Natural killer cell (primary cell): ENCODE results near the gene DNAH14. TPM values are rescaled to one million over a fixed set of nuclear protein-coding genes. Genes with fewer than 3 reads are reported as not detected.

ENCODE experiments used
- ATAC-seq, 3 donors: fragments of 150-1000 bp in 2 of 3; fragments of 200-7000 bp in 1 of 3; cut with Tn5 transposase; 1 replicate in 1 of 3; 2 replicates in 2 of 3; pipeline ENCODE4 v1.10.0; 2021; ENCODE audit warnings: mild to moderate bottlenecking in 2 of 3, moderate library complexity in 2 of 3
- DNase-seq, 2 donors: peaks; one replicate each; pipeline versions ENCODE4 v3.0.0 to v3.0.0-alpha.2; 2013 to 2021; ENCODE audit warnings: mixed read lengths in 1 of 2
- H3K27ac ChIP-seq: one replicate; pipeline ENCODE4 v1.5.1; 2013; ENCODE audit warnings: mild to moderate bottlenecking, low read length
- H3K27me3 ChIP-seq: one replicate; pipeline ENCODE4 v1.6.1; 2013; ENCODE audit warnings: low read length; ENCODE audit not compliant: control insufficient read depth, insufficient read depth
- H3K36me3 ChIP-seq: one replicate; pipeline ENCODE4 v1.6.1; 2013; ENCODE audit warnings: low read length; ENCODE audit not compliant: control insufficient read depth, insufficient read depth
- H3K4me1 ChIP-seq: one replicate; pipeline ENCODE4 v1.6.1; 2013; ENCODE audit warnings: low read length; ENCODE audit not compliant: control insufficient read depth, insufficient read depth
- H3K4me3 ChIP-seq: one replicate; pipeline ENCODE4 v1.5.1; 2013; ENCODE audit warnings: low read length
- H3K9me3 ChIP-seq: one replicate; pipeline ENCODE4 v1.6.1; 2013; ENCODE audit warnings: low read length; ENCODE audit not compliant: control insufficient read depth, insufficient read depth
- H3K27ac Mint-ChIP-seq, 2 donors: one replicate each; pipeline ENCODE4 v1.8.0; 2022; ENCODE audit warnings: mild to moderate bottlenecking in 2 of 2, mixed read lengths in 2 of 2, moderate library complexity in 1 of 2
- H3K27me3 Mint-ChIP-seq, 2 donors: one replicate each; pipeline ENCODE4 v1.8.0; 2022; ENCODE audit warnings: low read depth in 2 of 2, mixed read lengths in 2 of 2
- H3K36me3 Mint-ChIP-seq: one replicate; pipeline ENCODE4 v1.8.0; 2022; ENCODE audit warnings: mixed read lengths
- H3K4me1 Mint-ChIP-seq, 2 donors: one replicate each; pipeline ENCODE4 v1.8.0; 2022; ENCODE audit warnings: mixed read lengths in 2 of 2
- H3K4me3 Mint-ChIP-seq: one replicate; pipeline ENCODE4 v1.8.0; 2022; ENCODE audit warnings: mild to moderate bottlenecking, moderate library complexity, mixed read lengths
- H3K9me3 Mint-ChIP-seq, 2 donors: one replicate each; pipeline ENCODE4 v1.8.0; 2022; ENCODE audit warnings: mixed read lengths in 2 of 2
- WGBS: methylation state at CpG from one replicate; pipeline ENCODE4 v1.1.7; 2013; ENCODE audit warnings: missing lambda C conversion rate; ENCODE audit not compliant: insufficient coverage; 5-methylcytosine and 5-hydroxymethylcytosine counted together
- intact Hi-C: fragments of 100-400 bp; cut with micrococcal nuclease; formaldehyde crosslinking; loops from one replicate; pipeline ENCODE4 v1.14.2; 2022
- total RNA-seq, 4 donors: library from RNA; stranded (reverse); fragments of 120-200 nt in 1 of 4; gene quantifications; one replicate each; pipeline versions ENCODE4 v1.2.3 to v1.2.4, GENCODE V29; 2013 to 2022
- TF ChIP-seq, protein P1 (sequence below): fragments of 200-600 bp; IDR thresholded peaks from one replicate; pipeline ENCODE4 v1.8.0; 2022; ENCODE audit warnings: antibody characterized with exemption

The DNAH14 gene
- total RNA-seq, 3 donors from 2014 or later (not counting 1 experiment from before 2014, with no cell fraction given) = 0.35 to 1.3 TPM; not detected in 1

DNA sequence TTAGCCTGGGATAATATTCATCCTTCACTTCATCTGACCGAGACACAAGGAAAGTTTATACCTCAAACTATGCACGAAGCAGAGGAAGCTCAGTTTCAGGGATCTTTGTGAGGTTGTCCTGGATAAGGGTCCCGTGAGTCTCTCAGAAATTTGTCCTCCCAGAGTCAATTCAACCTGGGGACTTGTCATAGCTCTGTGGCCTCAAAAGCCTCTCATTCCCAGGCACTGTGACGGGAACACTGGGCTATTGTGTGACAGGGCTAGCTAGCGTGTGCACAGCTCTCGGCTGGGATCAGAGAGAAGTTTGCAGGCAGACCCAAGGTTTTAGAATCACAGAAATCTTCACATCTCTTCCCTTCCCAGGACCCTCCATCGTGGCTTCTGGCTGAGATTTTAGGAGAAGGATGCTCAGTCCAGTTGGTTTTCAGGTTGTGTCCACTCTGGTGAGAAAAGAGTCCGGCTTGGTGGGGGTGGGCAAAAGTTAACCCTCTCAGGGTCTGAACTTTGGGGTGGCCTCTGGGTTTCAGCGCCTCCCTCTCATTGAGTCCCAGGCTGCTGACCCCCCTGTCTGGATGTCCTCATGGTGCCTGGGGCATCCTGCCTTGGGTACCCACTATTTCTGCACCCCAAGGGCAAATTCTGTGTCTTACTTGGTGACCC is 518.8 kb downstream of the DNAH14 start:
- Mint-ChIP-seq H3K9me3 (no peaks in the 10 kb centered on the region), H3K27ac (peak overlapping the region in 1 of 2 donors; percentile 91), H3K36me3 (no peaks in the 10 kb centered on the region), H3K27me3 (no peaks in the 10 kb centered on the region), H3K4me1 (peaks cover 53 to 75% of the 10 kb centered on the region in 2 donors), H3K4me3 (no peak overlapping the region)
- Histone ChIP-seq H3K4me3 (no peak overlapping the region), H3K27me3 (no peaks in the 10 kb centered on the region), H3K27ac (no peak overlapping the region), H3K36me3 (no peaks in the 10 kb centered on the region), H3K4me1 (peaks cover 51% of the 10 kb centered on the region), H3K9me3 (no peaks in the 10 kb centered on the region)
- ATAC-seq (no peak), DNase-seq (no peak)
- TF ChIP-seq, protein P1, sequence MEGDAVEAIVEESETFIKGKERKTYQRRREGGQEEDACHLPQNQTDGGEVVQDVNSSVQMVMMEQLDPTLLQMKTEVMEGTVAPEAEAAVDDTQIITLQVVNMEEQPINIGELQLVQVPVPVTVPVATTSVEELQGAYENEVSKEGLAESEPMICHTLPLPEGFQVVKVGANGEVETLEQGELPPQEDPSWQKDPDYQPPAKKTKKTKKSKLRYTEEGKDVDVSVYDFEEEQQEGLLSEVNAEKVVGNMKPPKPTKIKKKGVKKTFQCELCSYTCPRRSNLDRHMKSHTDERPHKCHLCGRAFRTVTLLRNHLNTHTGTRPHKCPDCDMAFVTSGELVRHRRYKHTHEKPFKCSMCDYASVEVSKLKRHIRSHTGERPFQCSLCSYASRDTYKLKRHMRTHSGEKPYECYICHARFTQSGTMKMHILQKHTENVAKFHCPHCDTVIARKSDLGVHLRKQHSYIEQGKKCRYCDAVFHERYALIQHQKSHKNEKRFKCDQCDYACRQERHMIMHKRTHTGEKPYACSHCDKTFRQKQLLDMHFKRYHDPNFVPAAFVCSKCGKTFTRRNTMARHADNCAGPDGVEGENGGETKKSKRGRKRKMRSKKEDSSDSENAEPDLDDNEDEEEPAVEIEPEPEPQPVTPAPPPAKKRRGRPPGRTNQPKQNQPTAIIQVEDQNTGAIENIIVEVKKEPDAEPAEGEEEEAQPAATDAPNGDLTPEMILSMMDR = no peak
- intact Hi-C loops = no loop called here
- 99% methylated on average over 8 of the region's 9 CpGs for WGBS
